K562 (cell line): ENCODE results near the gene CSF1. TPM values are rescaled to one million over a fixed set of nuclear protein-coding genes. Genes with fewer than 3 reads are reported as not detected.

Experiments
- AFF1 ChIP-seq, 2 experiments: fragments of 450-650 bp; IDR thresholded peaks; 2 replicates each; pipeline ENCODE4 v1.6.1; 2018; ENCODE audit warnings: mild to moderate bottlenecking in 2 of 2, low read depth in 1 of 2; ENCODE audit not compliant: partially characterized antibody in 2 of 2
- ARID1B ChIP-seq: fragments of 450-650 bp; IDR thresholded peaks from 2 replicates; pipeline ENCODE4 v1.6.1; 2016; ENCODE audit warnings: antibody characterized with exemption, mild to moderate bottlenecking, inconsistent platforms
- ATF1 ChIP-seq, 2 experiments: fragments of 450-650 bp in 1 of 2; IDR thresholded peaks; 2 replicates each; pipeline ENCODE4 v1.6.1; 2016; ENCODE audit warnings: missing compliant biosample characterization in 1 of 2, missing genetic modification characterization in 1 of 2
- JUN ChIP-seq, 2 experiments: sonication (generic) in 1 of 2; formaldehyde crosslinking in 1 of 2; IDR thresholded peaks; 2 replicates each; pipeline versions ENCODE4 v1.6.1 to v1.8.0; 2012 to 2022; ENCODE audit warnings: borderline replicate concordance in 2 of 2, mild to moderate bottlenecking in 2 of 2, improper control_type of control experiment in 1 of 2, low read depth in 1 of 2, low read length in 1 of 2, missing genetic modification reagents in 1 of 2
- MAFK ChIP-seq: IDR thresholded peaks from 2 replicates; pipeline ENCODE4 v1.6.1; 2011; ENCODE audit warnings: low read length, improper control_type of control experiment
- MAZ ChIP-seq, 2 experiments: fragments of 450-650 bp in 1 of 2; sonication (generic) in 1 of 2; formaldehyde crosslinking; IDR thresholded peaks in 1 of 2; conservative IDR thresholded peaks in 1 of 2; 2 replicates each; pipeline versions ENCODE4 v1.4.0 to v1.5.0; 2020; ENCODE audit warnings: mild to moderate bottlenecking in 1 of 2, missing genetic modification reagents in 1 of 2
- MEIS2 ChIP-seq: fragments of 450-650 bp; IDR thresholded peaks from 2 replicates; pipeline ENCODE4 v1.6.1; 2014; ENCODE audit warnings: mild to moderate bottlenecking; ENCODE audit not compliant: partially characterized antibody
- MYBL2 ChIP-seq, 2 experiments: fragments of 450-650 bp in 1 of 2; sonication (generic) in 1 of 2; formaldehyde crosslinking in 1 of 2; IDR thresholded peaks; 2 replicates each; pipeline versions ENCODE4 v1.6.1 to v1.8.1; 2017 to 2022; ENCODE audit warnings: borderline replicate concordance in 1 of 2, inconsistent platforms in 1 of 2, low read depth in 1 of 2, mild to moderate bottlenecking in 1 of 2, missing genetic modification reagents in 1 of 2, moderate library complexity in 1 of 2
- NCOA1 ChIP-seq: fragments of 450-650 bp; IDR thresholded peaks from 2 replicates; pipeline ENCODE4 v1.6.1; 2016; ENCODE audit warnings: low read depth
- NFIX ChIP-seq: fragments of 250-450 bp; sonication (Bioruptor Pico); IDR thresholded peaks from 2 replicates; pipeline ENCODE4 v1.4.0; 2020; ENCODE audit warnings: low read depth, mild to moderate bottlenecking, moderate library complexity
- NRF1 ChIP-seq, 2 experiments: fragments of 450-650 bp; IDR thresholded peaks in 1 of 2; conservative IDR thresholded peaks in 1 of 2; 2 replicates each; pipeline ENCODE4 v1.6.1; 2014; ENCODE audit warnings: mild to moderate bottlenecking in 2 of 2
- PHTF2 ChIP-seq: fragments of 250-450 bp; sonication (Bioruptor Pico); IDR thresholded peaks from 2 replicates; pipeline ENCODE4 v1.5.0; 2021; ENCODE audit warnings: mild to moderate bottlenecking
- SMAD4 ChIP-seq: fragments of 250-450 bp; sonication (Bioruptor Pico); conservative IDR thresholded peaks from 2 replicates; pipeline ENCODE4 v1.8.0; 2021; ENCODE audit warnings: inconsistent platforms, mild to moderate bottlenecking, moderate library complexity
- SRSF1 ChIP-seq: fragments of 200-400 bp; formaldehyde crosslinking; IDR thresholded peaks from 2 replicates; pipeline ENCODE4 v1.6.1; 2017; ENCODE audit warnings: mild to moderate bottlenecking, low read depth, low read length, moderate library complexity
- STAT5A ChIP-seq: IDR thresholded peaks from 2 replicates; pipeline ENCODE4 v1.6.1; 2012; ENCODE audit warnings: low read length, inconsistent platforms, borderline replicate concordance
- THAP12 ChIP-seq: fragments of 250-450 bp; sonication (Bioruptor Pico); IDR thresholded peaks from 2 replicates; pipeline ENCODE4 v1.9.0; 2021; ENCODE audit warnings: mild to moderate bottlenecking, inconsistent platforms
- ZNF165 ChIP-seq: fragments of 250-450 bp; sonication (Bioruptor Pico); IDR thresholded peaks from 2 replicates; pipeline ENCODE4 v1.4.0; 2020; ENCODE audit warnings: borderline replicate concordance
- ZNF175 ChIP-seq: fragments of 200-800 bp; sonication (Bioruptor generic); IDR thresholded peaks from 2 replicates; pipeline ENCODE4 v1.6.1; 2016; ENCODE audit warnings: low read depth, mild to moderate bottlenecking, missing genetic modification characterization, missing compliant biosample characterization
- ZNF311 ChIP-seq: fragments of 250-450 bp; sonication (Bioruptor Pico); IDR thresholded peaks from 2 replicates; pipeline ENCODE4 v1.4.0; 2020; ENCODE audit warnings: mild to moderate bottlenecking, moderate library complexity
- ZNF766 ChIP-seq: fragments of 200-800 bp; sonication (Bioruptor generic); conservative IDR thresholded peaks from 2 replicates; pipeline ENCODE4 v1.6.1; 2016; ENCODE audit warnings: missing genetic modification characterization, missing compliant biosample characterization
- polyA plus RNA-seq, 8 experiments: library from polyadenylated mRNA; depleted of rRNA in 4 of 8; stranded (reverse) in 5 of 8; unstranded in 3 of 8; fragments of >200 nt; fragmentation: Nextera tagmentation in 2 of 8; fragmentation: Illumina TruSeq in 1 of 8; extraction: Ambion mirVana in 2 of 8; extraction: Trizol in 1 of 8; gene quantifications; 2 replicates each; pipeline versions ENCODE4 v1.2.1 to v1.2.3, GENCODE V29; 2011 to 2014; ENCODE audit warnings: inconsistent platforms in 1 of 8, missing spikeins in 1 of 8
- total RNA-seq, 7 experiments: library from RNA; depleted of rRNA in 6 of 7; stranded (reverse); fragments of >200 nt in 6 of 7; fragmentation: Illumina TruSeq in 2 of 7; extraction: Trizol in 2 of 7; gene quantifications; 2 replicates each; pipeline versions ENCODE4 v1.2.1 to v1.2.3, GENCODE V29; 2011 to 2021; ENCODE audit warnings: low replicate concordance in 1 of 7

CSF1 gene
- total and polyA plus RNA-seq, 9 of the 15 experiments (the other 6 are each of a cell fraction or from before 2014, with no cell fraction given) = 0.18 to 11.8 (median 2.8) TPM

GRCh38 chr1:109901524-109902145 is 9.0 kb upstream of the CSF1 start (continued):
- TF ChIP-seq AFF1 (IDR thresholded peaks at IDR 0.05; ENCODE audit: low read depth in 1 of 2, partially characterized antibody in 2 of 2) (peak in 1 of 2 experiments; percentile 80), MAFK (peak; percentile 24; the same call in 1 of the 2 replicates), NFIX (CRISPR knock-in tag) (peak; percentile 74), ZNF165 (peak; percentile 59; the same call in 1 of the 2 replicates), JUN (IDR thresholded peaks at IDR 0.05; ENCODE audit: borderline replicate concordance, low read depth, low read length) (peak; percentile 97), JUN (CRISPR knock-in tag; IDR thresholded peaks at IDR 0.05; ENCODE audit: borderline replicate concordance) (no peak), NCOA1 (no peak), ZNF175 (CRISPR knock-in tag) (peak; percentile 54; the same call in 1 of the 2 replicates), SRSF1 (no peak), MAZ (CRISPR knock-in tag; conservative IDR thresholded peaks at IDR 0.05 in 1 of 2, IDR thresholded peaks at IDR 0.05 in 1 of 2) (peak; percentile 19 to 34; a peak in 1 of 4 replicates), ZNF766 (CRISPR knock-in tag) (peak; percentile 27), STAT5A (no peak), NRF1 (conservative IDR thresholded peaks at IDR 0.05 in 1 of 2, IDR thresholded peaks at IDR 0.05 in 1 of 2) (peak; percentile 28 to 40; a peak in 2 of 4 replicates), ATF1 (CRISPR knock-in tag; IDR thresholded peaks at IDR 0.05) (no peak), ATF1 (tag; IDR thresholded peaks at IDR 0.05) (peak; percentile 80), MYBL2 (IDR thresholded peaks at IDR 0.05; ENCODE audit: low read depth) (no peak), MYBL2 (CRISPR knock-in tag; IDR thresholded peaks at IDR 0.05; ENCODE audit: borderline replicate concordance) (no peak), ARID1B (peak; percentile 54), SMAD4 (CRISPR knock-in tag) (0 out of 2 replicates have a peak, but pooled peaks have one; percentile 28), MEIS2 (peak; percentile 80), THAP12 (CRISPR knock-in tag) (no peak), ZNF311 (CRISPR knock-in tag) (no peak), PHTF2 (CRISPR knock-in tag) (0 out of 2 replicates have a peak, but pooled peaks have one; percentile 5)
